ENCODE measurements around the gene SMIM44.
"Not testable (repeated sequence)": the region's sequence is repeated elsewhere in the genome, so short reads cannot be mapped to it uniquely, and the experiment has no call there.

SMIM44 gene

GRCh38 chr19:3517638-3518037 lies 34.4 kb upstream of the SMIM44 start:
- no peak for DNase-seq (ENCODE audit: low read depth in 3 of 3)

- DNase-seq (ENCODE audit: low read depth in 3 of 3): no peak
Observed at GRCh38 chr19:3516675-3517207, 33.5 kb upstream of the SMIM44 start.

- DNase-seq (ENCODE audit: low read depth in 3 of 3): no peak
Observed at GRCh38 chr19:3515891-3516422, 32.7 kb upstream of the SMIM44 start.

- DNase-seq (ENCODE audit: low read depth in 3 of 3): no peak
Observed at GRCh38 chr19:3514930-3515329, 31.7 kb upstream of the SMIM44 start.

- no peak for DNase-seq (ENCODE audit: low read depth in 3 of 3)
Observed at GRCh38 chr19:3513229-3514140, 30.2 kb upstream of the SMIM44 start.

GRCh38 chr19:3512562-3513228 lies 29.5 kb upstream of the SMIM44 start:
- DNase-seq (ENCODE audit: low read depth in 3 of 3): no peak

GRCh38 chr19:3511506-3512251 lies 28.4 kb upstream of the SMIM44 start:
- DNase-seq (ENCODE audit: low read depth in 3 of 3): no peak

- DNase-seq (ENCODE audit: low read depth in 3 of 3): no peak
Observed at GRCh38 chr19:3510727-3511126, 27.5 kb upstream of the SMIM44 start.

- peak in 2 of 3 donors; percentile 39 to 45 for DNase-seq (ENCODE audit: low read depth in 3 of 3)
Observed at GRCh38 chr19:3509566-3509989, 26.3 kb upstream of the SMIM44 start.

- DNase-seq (ENCODE audit: low read depth in 3 of 3): no peak
Observed at GRCh38 chr19:3508771-3509535, 25.7 kb upstream of the SMIM44 start.

- not testable (repeated sequence) for DNase-seq (ENCODE audit: low read depth in 3 of 3)
Observed at GRCh38 chr19:3508121-3508661, 24.9 kb upstream of the SMIM44 start.

GRCh38 chr19:3507371-3508120 lies 24.3 kb upstream of the SMIM44 start:
- DNase-seq (ENCODE audit: low read depth in 3 of 3): peak in 1 of 3 donors; percentile 25

- no peak for DNase-seq (ENCODE audit: low read depth in 3 of 3)
Observed at GRCh38 chr19:3506384-3507340, 23.4 kb upstream of the SMIM44 start.

GRCh38 chr19:3505598-3506383 lies 22.6 kb upstream of the SMIM44 start, which contains the start of gene FZR1:
Gene FZR1, plus strand, starts transcription at chr19:3506311. Its CDS starts 16,679 bp downstream, at chr19:3522990.
- peak; percentile 99 for DNase-seq (ENCODE audit: low read depth in 3 of 3)

- DNase-seq (ENCODE audit: low read depth in 3 of 3): no peak
Observed at GRCh38 chr19:3504735-3505134, 21.5 kb upstream of the SMIM44 start.

GRCh38 chr19:3503036-3503572 lies 19.9 kb upstream of the SMIM44 start:
- DNase-seq (ENCODE audit: low read depth in 3 of 3): no peak

GRCh38 chr19:3501780-3502179 lies 18.5 kb upstream of the SMIM44 start:
- DNase-seq (ENCODE audit: low read depth in 3 of 3): no peak
